B cell (primary cell): ENCODE measurements around the gene HPD.

ENCODE experiments used
- EZH2 ChIP-seq: IDR thresholded peaks from 2 replicates; pipeline ENCODE4 v1.6.1; 2012; ENCODE audit warnings: borderline replicate concordance, low read depth, mild to moderate bottlenecking, moderate library complexity, low read length; ENCODE audit not compliant: insufficient read depth, poor library complexity, severe bottlenecking
- TF ChIP-seq, protein P1 (sequence below): fragments of 200-600 bp; IDR thresholded peaks from one replicate; pipeline ENCODE4 v1.8.0; 2022; ENCODE audit warnings: antibody characterized with exemption, mild to moderate bottlenecking

DNA sequence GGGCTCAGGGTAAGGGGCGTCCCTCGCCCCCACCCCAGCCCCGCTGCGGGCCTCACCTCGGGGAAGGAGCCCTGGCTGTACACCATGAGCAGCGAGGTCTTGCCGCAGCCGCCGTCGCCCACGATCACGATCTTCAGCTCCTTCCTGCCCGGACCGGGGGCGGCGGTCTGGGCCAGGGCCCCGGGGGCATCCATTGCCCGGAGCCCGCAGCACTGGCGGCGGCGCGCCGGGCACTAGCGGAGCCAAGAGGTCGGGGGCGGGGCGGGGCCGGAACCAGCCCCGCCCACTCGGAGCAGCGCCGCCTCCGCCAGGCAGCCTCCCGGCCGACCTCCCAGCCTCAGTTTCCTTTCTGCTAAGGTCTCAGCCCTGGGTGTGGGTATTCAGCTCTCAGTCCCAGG is 65.2 kb downstream of the HPD start, which contains the start of gene RHOF:
- TF ChIP-seq, protein P1, sequence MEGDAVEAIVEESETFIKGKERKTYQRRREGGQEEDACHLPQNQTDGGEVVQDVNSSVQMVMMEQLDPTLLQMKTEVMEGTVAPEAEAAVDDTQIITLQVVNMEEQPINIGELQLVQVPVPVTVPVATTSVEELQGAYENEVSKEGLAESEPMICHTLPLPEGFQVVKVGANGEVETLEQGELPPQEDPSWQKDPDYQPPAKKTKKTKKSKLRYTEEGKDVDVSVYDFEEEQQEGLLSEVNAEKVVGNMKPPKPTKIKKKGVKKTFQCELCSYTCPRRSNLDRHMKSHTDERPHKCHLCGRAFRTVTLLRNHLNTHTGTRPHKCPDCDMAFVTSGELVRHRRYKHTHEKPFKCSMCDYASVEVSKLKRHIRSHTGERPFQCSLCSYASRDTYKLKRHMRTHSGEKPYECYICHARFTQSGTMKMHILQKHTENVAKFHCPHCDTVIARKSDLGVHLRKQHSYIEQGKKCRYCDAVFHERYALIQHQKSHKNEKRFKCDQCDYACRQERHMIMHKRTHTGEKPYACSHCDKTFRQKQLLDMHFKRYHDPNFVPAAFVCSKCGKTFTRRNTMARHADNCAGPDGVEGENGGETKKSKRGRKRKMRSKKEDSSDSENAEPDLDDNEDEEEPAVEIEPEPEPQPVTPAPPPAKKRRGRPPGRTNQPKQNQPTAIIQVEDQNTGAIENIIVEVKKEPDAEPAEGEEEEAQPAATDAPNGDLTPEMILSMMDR: no peak
- TF ChIP-seq EZH2: no peak
